Right lobe of liver (tissue), 4 donors: Measurements from ENCODE around the gene ERC2.

ENCODE experiments used
- POLR2A ChIP-seq: fragments of 450-650 bp; IDR thresholded peaks from one replicate; pipeline ENCODE4 v1.6.1; 2017; ENCODE audit warnings: antibody characterized with exemption, mild to moderate bottlenecking
- TF ChIP-seq, protein P1 (sequence below), 4 donors: fragments of 200-600 bp in 3 of 4; fragments of 450-650 bp in 1 of 4; IDR thresholded peaks; one replicate each; pipeline versions ENCODE4 v1.5.1 to v1.8.0; 2016 to 2022; ENCODE audit warnings: antibody characterized with exemption in 4 of 4, mild to moderate bottlenecking in 2 of 4
- donor health status: DM: no; HTN: no; CAD: no.
- donor health status: DM: no; HTN: no; CAD: no.
- donor health status: DM: no; HTN: yes; CAD: no.

DNA sequence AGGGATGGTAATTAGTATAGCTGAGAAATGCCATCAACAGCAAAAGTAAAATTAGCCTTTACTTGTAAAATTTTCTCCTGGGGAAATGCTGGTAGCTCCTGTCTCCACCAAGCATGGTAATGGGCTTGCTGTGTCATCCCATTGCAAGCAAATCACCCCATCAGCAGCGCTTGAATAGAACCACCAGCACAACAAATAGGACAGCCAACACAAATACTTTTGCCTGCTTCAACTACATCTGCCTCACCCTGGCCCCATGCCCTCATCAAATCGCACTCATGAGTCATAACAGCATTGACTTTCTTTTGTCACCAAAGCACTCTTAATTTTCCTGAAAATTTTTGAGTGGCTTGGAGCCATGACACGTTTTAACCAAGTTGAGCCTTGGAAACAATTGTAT is 52.6 kb downstream of the ERC2 start:
- TF ChIP-seq, protein P1, sequence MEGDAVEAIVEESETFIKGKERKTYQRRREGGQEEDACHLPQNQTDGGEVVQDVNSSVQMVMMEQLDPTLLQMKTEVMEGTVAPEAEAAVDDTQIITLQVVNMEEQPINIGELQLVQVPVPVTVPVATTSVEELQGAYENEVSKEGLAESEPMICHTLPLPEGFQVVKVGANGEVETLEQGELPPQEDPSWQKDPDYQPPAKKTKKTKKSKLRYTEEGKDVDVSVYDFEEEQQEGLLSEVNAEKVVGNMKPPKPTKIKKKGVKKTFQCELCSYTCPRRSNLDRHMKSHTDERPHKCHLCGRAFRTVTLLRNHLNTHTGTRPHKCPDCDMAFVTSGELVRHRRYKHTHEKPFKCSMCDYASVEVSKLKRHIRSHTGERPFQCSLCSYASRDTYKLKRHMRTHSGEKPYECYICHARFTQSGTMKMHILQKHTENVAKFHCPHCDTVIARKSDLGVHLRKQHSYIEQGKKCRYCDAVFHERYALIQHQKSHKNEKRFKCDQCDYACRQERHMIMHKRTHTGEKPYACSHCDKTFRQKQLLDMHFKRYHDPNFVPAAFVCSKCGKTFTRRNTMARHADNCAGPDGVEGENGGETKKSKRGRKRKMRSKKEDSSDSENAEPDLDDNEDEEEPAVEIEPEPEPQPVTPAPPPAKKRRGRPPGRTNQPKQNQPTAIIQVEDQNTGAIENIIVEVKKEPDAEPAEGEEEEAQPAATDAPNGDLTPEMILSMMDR (IDR thresholded peaks at IDR 0.05): no peak
- no peak for TF ChIP-seq POLR2A
